ENCODE data around the gene PKDCC. TPM values are rescaled to one million over a fixed set of nuclear protein-coding genes. Genes with fewer than 3 reads are reported as not detected.
A peak's percentile ranks its signal among the peaks of the same experiment; 100 is the strongest.

Gene PKDCC
- total RNA-seq, 5 donors from 2014 or later (not counting 1 experiment from before 2014, with no cell fraction given): 0.29 to 1.3 (median 0.83) TPM; not detected in 1

DNA sequence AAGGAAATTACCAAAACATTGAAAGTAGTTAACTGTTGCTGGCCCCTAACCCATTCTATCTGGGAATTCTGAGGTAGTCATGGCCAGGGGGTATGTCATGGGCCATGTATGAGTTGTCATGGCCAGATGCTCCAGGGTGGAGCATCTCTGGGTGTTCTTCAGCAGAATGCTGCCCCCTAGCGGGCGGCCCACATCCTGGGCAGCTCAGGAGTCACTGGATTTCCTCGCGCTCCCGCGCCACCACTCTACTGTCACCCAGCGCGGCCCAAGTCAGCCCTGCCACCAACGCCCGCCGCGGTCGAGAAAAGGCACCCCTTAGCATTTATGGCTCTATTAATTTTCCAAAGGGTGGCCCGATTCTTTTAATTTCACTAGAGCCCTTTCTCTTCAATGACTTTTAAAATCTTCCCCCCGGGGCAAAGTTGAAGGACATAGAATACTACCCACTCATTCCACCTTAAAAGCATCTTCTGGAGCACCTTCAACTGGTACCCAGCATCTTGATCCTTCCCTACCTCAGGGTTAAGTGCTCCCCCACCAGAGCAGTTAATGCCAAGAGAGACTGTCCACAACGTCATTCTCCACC is 41.6 kb downstream of the PKDCC start:
- Histone ChIP-seq H3K9me3 (no peaks in the 10 kb centered on the region), H3K27me3 (replicated peaks in 1 of 2; ENCODE audit: control insufficient read depth in 2 of 2, extremely low read depth in 1 of 2, insufficient read depth in 2 of 2, low read length in 1 of 2) (peaks cover 0 to 7% of the 10 kb centered on the region in 2 experiments), H3K36me3 (ENCODE audit: control insufficient read depth in 2 of 2, extremely low read depth in 1 of 2, insufficient read depth in 1 of 2, low read length in 1 of 2) (no peaks in the 10 kb centered on the region), H3K4me3 (ENCODE audit: control insufficient read depth in 1 of 2, extremely low read depth in 1 of 2, low read length in 1 of 2) (no peak overlapping the region), H3K27ac (ENCODE audit: low read length) (no peak overlapping the region), H3K4me1 (ENCODE audit: control insufficient read depth in 1 of 2, extremely low read depth in 1 of 2, insufficient read depth in 2 of 2, low read length in 2 of 2) (peaks cover 0 to 4% of the 10 kb centered on the region in 2 experiments)
- H3K27ac Mint-ChIP-seq: no peak overlapping the region
- DNase-seq: peak in 30 of 35 experiments; percentile 8 to 82 (median 56)
- H3K27me3 Mint-ChIP-seq: peaks cover 5 to 7% of the 10 kb centered on the region in 2 donors
- no peak overlapping the region for H3K4me3 Mint-ChIP-seq
- ATAC-seq (replicated peaks in 1 of 4): peak in 2 of 4 experiments; percentile 66 to 87
- POLR2A ChIA-PET: interaction anchor here in 1 of 2 donors (0.6 kb wide), 2 partner anchors 160 to 389 kb away, joined by 3 read pairs; no protein-coding TSS in a partner anchor
- no peaks in the 10 kb centered on the region for H3K9me3 Mint-ChIP-seq
- WGBS (ENCODE audit: insufficient coverage): 52% methylated on average over 16 of the region's 16 CpGs
- no peaks in the 10 kb centered on the region for H3K36me3 Mint-ChIP-seq
- peaks cover 9 to 20% (median 10%) of the 10 kb centered on the region in 3 donors for H3K4me1 Mint-ChIP-seq
- CTCF ChIA-PET: interaction anchor here (0.6 to 11.9 kb wide), 11 partner anchors 16 to 358 kb away, joined by 3 to 163 read pairs (median 3); no protein-coding TSS in a partner anchor

DNA sequence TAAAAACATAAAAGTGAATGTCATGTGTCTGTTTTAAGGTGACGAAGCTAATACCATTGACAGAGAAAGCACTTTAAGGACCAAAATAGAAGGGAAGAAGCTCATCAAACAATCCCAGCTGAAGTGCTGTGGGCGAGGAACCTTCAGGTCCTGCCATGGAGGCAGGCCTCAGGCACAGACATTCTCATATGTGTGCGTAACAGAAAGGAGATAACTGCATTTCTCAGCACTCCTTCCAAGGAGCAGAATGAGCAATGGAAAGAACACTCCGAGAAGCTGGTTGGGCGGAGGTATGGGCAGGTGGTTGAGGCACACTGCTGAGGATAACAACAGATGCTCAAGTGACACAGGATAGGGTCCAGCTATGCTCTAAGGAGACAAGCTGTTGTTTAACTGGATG is 42.4 kb downstream of the PKDCC start:
- POLR2A ChIA-PET: interaction anchor here in 1 of 2 donors (0.6 kb wide), 2 partner anchors 159 to 388 kb away, joined by 3 read pairs; no protein-coding TSS in a partner anchor
- CTCF ChIA-PET: interaction anchor here (0.8 to 11.9 kb wide), 11 partner anchors 8 to 250 kb away, joined by 3 to 163 read pairs (median 3); no protein-coding TSS in a partner anchor
- Histone ChIP-seq H3K4me3 (ENCODE audit: control insufficient read depth in 1 of 2, extremely low read depth in 1 of 2, low read length in 1 of 2) (no peak overlapping the region), H3K4me1 (ENCODE audit: control insufficient read depth in 1 of 2, extremely low read depth in 1 of 2, insufficient read depth in 2 of 2, low read length in 2 of 2) (peaks cover 0 to 4% of the 10 kb centered on the region in 2 experiments), H3K27me3 (replicated peaks in 1 of 2; ENCODE audit: control insufficient read depth in 2 of 2, extremely low read depth in 1 of 2, insufficient read depth in 2 of 2, low read length in 1 of 2) (peaks cover 0 to 7% of the 10 kb centered on the region in 2 experiments), H3K27ac (ENCODE audit: low read length) (no peak overlapping the region), H3K9me3 (no peaks in the 10 kb centered on the region), H3K36me3 (ENCODE audit: control insufficient read depth in 2 of 2, extremely low read depth in 1 of 2, insufficient read depth in 1 of 2, low read length in 1 of 2) (no peaks in the 10 kb centered on the region)
- ATAC-seq (replicated peaks in 1 of 4) (no peak), DNase-seq (no peak)
- H3K4me1 Mint-ChIP-seq: peaks cover 9 to 20% (median 10%) of the 10 kb centered on the region in 3 donors
- H3K36me3 Mint-ChIP-seq: no peaks in the 10 kb centered on the region
- H3K4me3 Mint-ChIP-seq: no peak overlapping the region
- WGBS (ENCODE audit: insufficient coverage): 97% methylated on average over 5 of the region's 5 CpGs
- peaks cover 5 to 7% of the 10 kb centered on the region in 2 donors for H3K27me3 Mint-ChIP-seq
- H3K27ac Mint-ChIP-seq: no peak overlapping the region
- H3K9me3 Mint-ChIP-seq: no peaks in the 10 kb centered on the region

DNA sequence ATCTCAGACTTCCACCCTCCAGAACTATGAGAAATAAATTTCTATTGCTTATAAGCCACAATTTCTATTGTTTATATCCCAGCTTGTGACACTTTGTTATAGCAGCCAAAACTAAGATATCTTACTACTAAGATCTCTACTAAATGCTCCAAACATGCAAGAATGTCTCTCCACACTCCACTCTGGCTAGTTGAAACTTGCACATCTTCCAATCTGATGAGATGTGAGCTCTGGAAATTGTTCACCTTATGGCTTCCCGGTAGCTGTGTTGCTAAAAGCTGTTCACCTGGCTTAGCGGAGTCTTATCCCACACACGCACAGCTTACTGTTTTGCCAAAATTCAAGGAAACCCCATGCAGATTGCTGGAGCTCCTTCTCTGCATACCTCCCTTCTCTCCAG is 43.9 kb downstream of the PKDCC start:
- Mint-ChIP-seq H3K4me1 (peaks cover 2 to 16% (median 8%) of the 10 kb centered on the region in 3 donors), H3K27ac (no peak overlapping the region), H3K36me3 (no peaks in the 10 kb centered on the region), H3K4me3 (no peak overlapping the region), H3K27me3 (no peaks in the 10 kb centered on the region), H3K9me3 (no peaks in the 10 kb centered on the region)
- H3K27me3 ChIP-seq (replicated peaks in 1 of 2; ENCODE audit: control insufficient read depth in 2 of 2, extremely low read depth in 1 of 2, insufficient read depth in 2 of 2, low read length in 1 of 2): peaks cover 0 to 1% of the 10 kb centered on the region in 2 experiments
- no peak for ATAC-seq (replicated peaks in 1 of 4)
- no peaks in the 10 kb centered on the region for H3K36me3 ChIP-seq (ENCODE audit: control insufficient read depth in 2 of 2, extremely low read depth in 1 of 2, insufficient read depth in 1 of 2, low read length in 1 of 2)
- 89% methylated on average over 3 of the region's 3 CpGs for WGBS (ENCODE audit: insufficient coverage)
- DNase-seq: no peak
- ChIA-PET POLR2A (no interaction called here), CTCF (interaction anchor here (0.5 to 11.9 kb wide), 10 partner anchors 9 to 237 kb away, joined by 3 to 163 read pairs (median 4); no protein-coding TSS in a partner anchor)
- no peaks in the 10 kb centered on the region for H3K9me3 ChIP-seq
- no peak overlapping the region for H3K4me3 ChIP-seq (ENCODE audit: control insufficient read depth in 1 of 2, extremely low read depth in 1 of 2, low read length in 1 of 2)
- no peak overlapping the region for H3K27ac ChIP-seq (ENCODE audit: low read length)
- peaks cover 3 to 12% of the 10 kb centered on the region in 2 experiments for H3K4me1 ChIP-seq (ENCODE audit: control insufficient read depth in 1 of 2, extremely low read depth in 1 of 2, insufficient read depth in 2 of 2, low read length in 2 of 2)

DNA sequence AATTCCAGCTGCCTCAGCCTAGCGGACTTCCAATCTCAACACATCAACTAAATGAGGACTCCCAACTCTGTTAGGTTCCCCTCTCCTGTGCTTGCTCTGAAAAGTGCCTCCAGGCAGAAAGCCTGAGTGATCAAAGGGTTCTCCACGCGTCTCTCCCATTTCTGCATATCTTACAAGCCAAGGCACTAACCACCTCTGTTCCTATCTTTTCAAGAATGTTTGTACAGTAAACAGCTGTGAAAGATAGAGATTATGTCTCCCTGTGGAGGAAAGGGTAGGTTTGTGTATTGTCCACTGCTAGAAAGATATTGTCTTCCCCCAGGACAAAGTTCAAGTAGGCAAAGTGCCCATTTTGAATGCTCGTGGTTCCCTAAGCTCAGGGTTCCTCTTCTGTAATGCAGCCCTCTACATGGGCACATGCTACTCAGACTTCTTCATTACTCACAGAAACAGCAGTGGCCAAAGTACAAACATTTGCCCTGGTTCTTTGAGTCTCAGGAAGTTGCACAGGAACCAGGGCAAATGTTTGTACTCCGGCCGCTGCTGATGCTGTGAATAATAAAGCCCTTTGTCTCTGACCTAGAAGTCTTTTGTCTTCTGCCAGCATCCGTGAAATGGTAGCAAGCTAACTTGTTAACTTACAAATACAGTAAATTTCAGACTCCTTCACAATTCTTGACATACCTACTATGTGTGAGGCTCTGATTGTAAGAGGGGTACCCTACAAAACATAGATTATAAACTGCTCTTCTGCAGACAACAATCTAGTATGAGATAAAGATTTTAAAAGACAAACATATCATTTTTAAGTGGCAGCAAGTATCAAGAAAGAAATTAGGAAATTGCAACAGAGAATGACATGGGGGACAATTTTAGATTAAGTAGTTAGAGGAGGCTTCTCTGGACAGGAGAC is 44.5 kb downstream of the PKDCC start:
- ChIA-PET CTCF (interaction anchor here (0.9 to 11.9 kb wide), 6 partner anchors 10 to 236 kb away, joined by 3 to 163 read pairs (median 5); no protein-coding TSS in a partner anchor), POLR2A (no interaction called here)
- WGBS (ENCODE audit: insufficient coverage): 77% methylated on average over 4 of the region's 7 CpGs
- H3K4me3 Mint-ChIP-seq: no peak overlapping the region
- peaks cover 6 to 22% (median 15%) of the 10 kb centered on the region in 3 donors for H3K4me1 Mint-ChIP-seq
- no peaks in the 10 kb centered on the region for H3K9me3 ChIP-seq
- no peaks in the 10 kb centered on the region for H3K36me3 ChIP-seq (ENCODE audit: control insufficient read depth in 2 of 2, extremely low read depth in 1 of 2, insufficient read depth in 1 of 2, low read length in 1 of 2)
- H3K9me3 Mint-ChIP-seq: no peaks in the 10 kb centered on the region
- no peak overlapping the region for H3K27ac ChIP-seq (ENCODE audit: low read length)
- H3K4me3 ChIP-seq (ENCODE audit: control insufficient read depth in 1 of 2, extremely low read depth in 1 of 2, low read length in 1 of 2): no peak overlapping the region
- H3K36me3 Mint-ChIP-seq: no peaks in the 10 kb centered on the region
- DNase-seq: no peak
- no peaks in the 10 kb centered on the region for H3K27me3 Mint-ChIP-seq
- ATAC-seq (replicated peaks in 1 of 4): no peak
- H3K27ac Mint-ChIP-seq: peak overlapping the region in 1 of 2 donors; percentile 45
- H3K4me1 ChIP-seq (ENCODE audit: control insufficient read depth in 1 of 2, extremely low read depth in 1 of 2, insufficient read depth in 2 of 2, low read length in 2 of 2): peaks cover 5 to 18% of the 10 kb centered on the region in 2 experiments
- H3K27me3 ChIP-seq (replicated peaks in 1 of 2; ENCODE audit: control insufficient read depth in 2 of 2, extremely low read depth in 1 of 2, insufficient read depth in 2 of 2, low read length in 1 of 2): no peaks in the 10 kb centered on the region

DNA sequence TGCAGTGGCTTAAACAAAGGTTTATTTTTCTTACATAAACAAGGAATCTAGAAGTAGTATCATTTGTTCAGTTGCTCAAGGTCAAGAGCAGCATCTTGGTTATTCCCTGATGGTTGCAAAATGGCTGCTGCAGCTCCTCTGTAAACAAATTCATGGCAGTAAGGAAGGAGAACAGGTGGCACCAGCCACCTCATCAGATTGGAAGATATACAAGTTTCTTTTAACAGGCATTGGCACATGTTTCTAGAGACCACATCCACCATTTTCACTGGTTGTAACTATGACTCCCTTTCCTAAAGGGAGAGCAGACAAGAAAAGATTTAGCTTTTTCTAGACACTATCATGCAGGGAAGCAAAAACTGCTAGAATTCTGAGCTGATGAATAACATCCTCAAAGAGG is 46.3 kb downstream of the PKDCC start:
- H3K4me1 Mint-ChIP-seq: peaks cover 24 to 40% (median 33%) of the 10 kb centered on the region in 3 donors
- peaks cover 9 to 36% of the 10 kb centered on the region in 2 experiments for H3K4me1 ChIP-seq (ENCODE audit: control insufficient read depth in 1 of 2, extremely low read depth in 1 of 2, insufficient read depth in 2 of 2, low read length in 2 of 2)
- CTCF ChIA-PET: interaction anchor here (0.6 to 4.6 kb wide), 20 partner anchors 13 to 234 kb away, joined by 3 to 32 read pairs (median 5); no protein-coding TSS in a partner anchor
- H3K4me3 ChIP-seq (ENCODE audit: control insufficient read depth in 1 of 2, extremely low read depth in 1 of 2, low read length in 1 of 2): no peak overlapping the region
- H3K27ac Mint-ChIP-seq: no peak overlapping the region
- H3K27me3 Mint-ChIP-seq: no peaks in the 10 kb centered on the region
- no peaks in the 10 kb centered on the region for H3K9me3 ChIP-seq
- POLR2A ChIA-PET: interaction anchor here in 1 of 2 donors (0.7 to 1.1 kb wide), 2 partner anchors 77 to 664 kb away, joined by 3 to 6 read pairs; no protein-coding TSS in a partner anchor
- H3K9me3 Mint-ChIP-seq: no peaks in the 10 kb centered on the region
- no peaks in the 10 kb centered on the region for H3K36me3 ChIP-seq (ENCODE audit: control insufficient read depth in 2 of 2, extremely low read depth in 1 of 2, insufficient read depth in 1 of 2, low read length in 1 of 2)
- H3K36me3 Mint-ChIP-seq: no peaks in the 10 kb centered on the region
- no peak for ATAC-seq (replicated peaks in 1 of 4)
- H3K4me3 Mint-ChIP-seq: no peak overlapping the region
- H3K27me3 ChIP-seq (replicated peaks in 1 of 2; ENCODE audit: control insufficient read depth in 2 of 2, extremely low read depth in 1 of 2, insufficient read depth in 2 of 2, low read length in 1 of 2): no peaks in the 10 kb centered on the region
- DNase-seq: no peak
- H3K27ac ChIP-seq (ENCODE audit: low read length): no peak overlapping the region

Data from T-cell (primary cell).